ENCODE results near the gene NKX2-1. TPM values are rescaled to one million over a fixed set of nuclear protein-coding genes. Genes with fewer than 3 reads are reported as not detected.

NKX2-1 gene
- total and polyA plus RNA-seq, 2 donors (not counting 1 experiment from before 2014, with no cell fraction given), result not detected

DNA sequence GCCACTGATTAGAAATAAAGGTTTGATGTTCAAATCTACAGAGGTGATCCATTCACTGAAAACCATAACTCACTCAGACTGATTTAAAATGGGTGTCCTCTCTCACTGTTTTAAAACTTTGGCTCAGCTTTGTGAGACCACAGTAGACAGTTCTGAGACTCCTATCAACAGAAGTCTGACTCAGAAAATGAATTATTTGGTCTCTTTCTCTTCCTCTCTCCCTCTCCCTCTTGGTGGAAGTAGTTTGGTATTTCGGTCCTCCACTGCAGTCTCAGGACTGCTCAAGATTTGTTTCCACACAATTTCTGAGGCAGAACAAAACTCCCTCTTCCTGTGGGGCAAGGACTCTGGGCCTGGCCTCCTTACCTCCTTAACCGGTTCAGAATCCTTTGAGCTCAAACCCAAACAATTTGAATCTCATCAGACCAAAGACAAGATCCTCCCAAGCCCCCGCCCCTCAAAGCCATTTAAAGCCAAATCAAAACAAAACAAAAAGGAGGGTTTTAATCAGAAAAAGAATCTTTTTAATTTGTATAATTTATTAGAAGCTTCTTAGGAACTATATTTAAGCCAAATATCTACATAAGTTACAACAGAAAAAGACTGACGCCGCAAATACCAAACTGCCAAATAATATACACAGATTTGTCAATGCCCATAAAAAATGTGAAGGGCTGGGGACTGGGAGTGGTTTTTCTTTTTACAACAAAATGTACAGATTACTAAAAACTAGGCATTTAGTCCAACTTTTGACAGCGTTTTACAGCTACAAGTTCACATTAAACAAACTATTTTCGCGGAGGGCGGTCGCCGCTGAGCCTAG is 3.9 kb downstream of the NKX2-1 start:
- DNase-seq (no peak), ATAC-seq (ENCODE audit: low read depth) (no peak)
- Histone ChIP-seq H3K27me3 (replicated peaks in 1 of 4; ENCODE audit: control extremely low read depth in 1 of 4, control insufficient read depth in 3 of 4, insufficient read depth in 4 of 4, low read length in 3 of 4) (peaks cover 0 to 63% (median 19%) of the 10 kb centered on the region in 4 experiments), H3K9me3 (ENCODE audit: control extremely low read depth in 1 of 3, control insufficient read depth in 2 of 3, insufficient read depth in 1 of 3, low read length in 2 of 3) (peaks cover 0 to 24% (median 0%) of the 10 kb centered on the region in 3 donors), H3K27ac (ENCODE audit: low read length in 2 of 2) (no peak overlapping the region), H3K9ac (ENCODE audit: low read length) (no peak overlapping the region), H2AFZ (ENCODE audit: insufficient read depth, low read depth, low read length, poor library complexity, severe bottlenecking) (no peak overlapping the region), H3K4me3 (ENCODE audit: control extremely low read depth in 1 of 5, extremely low read depth in 1 of 5, insufficient read depth in 1 of 5, low read depth in 2 of 5, low read length in 4 of 5) (no peak overlapping the region), H3K4me1 (ENCODE audit: control insufficient read depth in 2 of 2, insufficient read depth in 2 of 2, low read length in 2 of 2) (peaks cover 8 to 9% of the 10 kb centered on the region in 2 donors), H4K20me1 (ENCODE audit: control insufficient read depth, insufficient read depth, low read length, poor library complexity, severe bottlenecking) (no peaks in the 10 kb centered on the region), H3K79me2 (ENCODE audit: control insufficient read depth, insufficient read depth, low read length) (no peaks in the 10 kb centered on the region), H3K4me2 (replicated peaks; ENCODE audit: low read depth, low read length, poor library complexity, severe bottlenecking) (no peak overlapping the region), H3K36me3 (replicated peaks in 1 of 2; ENCODE audit: control extremely low read depth in 1 of 2, control insufficient read depth in 1 of 2, extremely low read depth in 1 of 2, insufficient read depth in 2 of 2, low read length in 1 of 2) (no peaks in the 10 kb centered on the region)
- TF ChIP-seq, protein P1, sequence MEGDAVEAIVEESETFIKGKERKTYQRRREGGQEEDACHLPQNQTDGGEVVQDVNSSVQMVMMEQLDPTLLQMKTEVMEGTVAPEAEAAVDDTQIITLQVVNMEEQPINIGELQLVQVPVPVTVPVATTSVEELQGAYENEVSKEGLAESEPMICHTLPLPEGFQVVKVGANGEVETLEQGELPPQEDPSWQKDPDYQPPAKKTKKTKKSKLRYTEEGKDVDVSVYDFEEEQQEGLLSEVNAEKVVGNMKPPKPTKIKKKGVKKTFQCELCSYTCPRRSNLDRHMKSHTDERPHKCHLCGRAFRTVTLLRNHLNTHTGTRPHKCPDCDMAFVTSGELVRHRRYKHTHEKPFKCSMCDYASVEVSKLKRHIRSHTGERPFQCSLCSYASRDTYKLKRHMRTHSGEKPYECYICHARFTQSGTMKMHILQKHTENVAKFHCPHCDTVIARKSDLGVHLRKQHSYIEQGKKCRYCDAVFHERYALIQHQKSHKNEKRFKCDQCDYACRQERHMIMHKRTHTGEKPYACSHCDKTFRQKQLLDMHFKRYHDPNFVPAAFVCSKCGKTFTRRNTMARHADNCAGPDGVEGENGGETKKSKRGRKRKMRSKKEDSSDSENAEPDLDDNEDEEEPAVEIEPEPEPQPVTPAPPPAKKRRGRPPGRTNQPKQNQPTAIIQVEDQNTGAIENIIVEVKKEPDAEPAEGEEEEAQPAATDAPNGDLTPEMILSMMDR (IDR thresholded peaks at IDR 0.05), result no peak
- TF ChIP-seq EZH2 (IDR thresholded peaks at IDR 0.05; ENCODE audit: borderline replicate concordance, insufficient read depth, low read depth, low read length, poor library complexity, severe bottlenecking), result no peak
- intact Hi-C loops (cut with micrococcal nuclease), result no loop called here
- H3K27me3 Mint-ChIP-seq, result peaks cover 65% of the 10 kb centered on the region
- ChIA-PET POLR2A (no interaction called here), CTCF (no interaction called here)
- peaks cover 5% of the 10 kb centered on the region for H3K4me1 Mint-ChIP-seq
- no peak overlapping the region for H3K27ac Mint-ChIP-seq
- no CpG with 5 or more reads among the region's 11 CpGs for WGBS (ENCODE audit: insufficient coverage)
- no peaks in the 10 kb centered on the region for H3K9me3 Mint-ChIP-seq (ENCODE audit: insufficient read depth)
- H3K4me3 Mint-ChIP-seq, result no peak overlapping the region

DNA sequence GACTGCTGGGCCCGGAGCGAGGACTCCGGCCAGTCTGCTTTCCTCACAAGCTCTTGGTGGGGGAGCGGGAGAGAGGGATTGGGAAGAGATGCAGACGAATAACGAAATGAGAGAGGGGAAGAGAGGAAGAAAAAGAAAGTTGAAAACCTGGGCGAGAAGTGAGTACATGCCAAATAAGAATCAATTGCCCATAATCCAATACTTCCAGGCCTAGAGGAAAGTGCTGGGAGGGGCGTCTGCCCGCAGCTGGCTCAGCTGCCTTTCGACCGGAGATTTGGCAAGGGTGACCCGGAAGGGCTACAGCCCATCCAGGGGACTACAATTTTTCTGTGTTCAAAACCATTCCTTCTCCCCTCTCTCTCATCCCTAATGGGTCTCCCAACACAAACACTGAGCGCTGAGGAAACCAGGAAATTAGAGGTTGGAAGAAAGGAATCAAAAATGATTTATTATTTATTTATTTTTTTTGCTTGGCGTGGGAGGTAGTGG is 4.9 kb downstream of the NKX2-1 start:
- H3K4me3 ChIP-seq (ENCODE audit: control extremely low read depth in 1 of 5, extremely low read depth in 1 of 5, insufficient read depth in 1 of 5, low read depth in 2 of 5, low read length in 4 of 5), result no peak overlapping the region
- H3K4me2 ChIP-seq (replicated peaks; ENCODE audit: low read depth, low read length, poor library complexity, severe bottlenecking), result no peak overlapping the region
- Mint-ChIP-seq H3K27ac (no peak overlapping the region), H3K27me3 (peaks cover 69% of the 10 kb centered on the region), H3K4me3 (no peak overlapping the region), H3K9me3 (ENCODE audit: insufficient read depth) (no peaks in the 10 kb centered on the region), H3K4me1 (peaks cover 5% of the 10 kb centered on the region)
- no peaks in the 10 kb centered on the region for H3K36me3 ChIP-seq (replicated peaks in 1 of 2; ENCODE audit: control extremely low read depth in 1 of 2, control insufficient read depth in 1 of 2, extremely low read depth in 1 of 2, insufficient read depth in 2 of 2, low read length in 1 of 2)
- H4K20me1 ChIP-seq (ENCODE audit: control insufficient read depth, insufficient read depth, low read length, poor library complexity, severe bottlenecking), result no peaks in the 10 kb centered on the region
- H3K27me3 ChIP-seq (replicated peaks in 1 of 4; ENCODE audit: control extremely low read depth in 1 of 4, control insufficient read depth in 3 of 4, insufficient read depth in 4 of 4, low read length in 3 of 4), result peaks cover 0 to 64% (median 23%) of the 10 kb centered on the region in 4 experiments
- TF ChIP-seq, protein P1 (IDR thresholded peaks at IDR 0.05), result no peak
- TF ChIP-seq EZH2 (IDR thresholded peaks at IDR 0.05; ENCODE audit: borderline replicate concordance, insufficient read depth, low read depth, low read length, poor library complexity, severe bottlenecking), result no peak
- H3K4me1 ChIP-seq (ENCODE audit: control insufficient read depth in 2 of 2, insufficient read depth in 2 of 2, low read length in 2 of 2), result peaks cover 5 to 8% of the 10 kb centered on the region in 2 donors
- peaks cover 0 to 20% (median 0%) of the 10 kb centered on the region in 3 donors for H3K9me3 ChIP-seq (ENCODE audit: control extremely low read depth in 1 of 3, control insufficient read depth in 2 of 3, insufficient read depth in 1 of 3, low read length in 2 of 3)
- no peak overlapping the region for H2AFZ ChIP-seq (ENCODE audit: insufficient read depth, low read depth, low read length, poor library complexity, severe bottlenecking)
- POLR2A ChIA-PET, result no interaction called here
- intact Hi-C loops (cut with micrococcal nuclease), result no loop called here
- CTCF ChIA-PET, result no interaction called here
- DNase-seq, result no peak
- WGBS (ENCODE audit: insufficient coverage), result 7% methylated on average over 11 of the region's 14 CpGs
- no peak for ATAC-seq (ENCODE audit: low read depth)
- H3K79me2 ChIP-seq (ENCODE audit: control insufficient read depth, insufficient read depth, low read length), result no peaks in the 10 kb centered on the region
- no peak overlapping the region for H3K9ac ChIP-seq (ENCODE audit: low read length)
- no peak overlapping the region for H3K27ac ChIP-seq (ENCODE audit: low read length in 2 of 2)
